LNCaP clone FGC (cell line): ENCODE data around the gene ANO6.
"Not testable (repeated sequence)": the region's sequence is repeated elsewhere in the genome, so short reads cannot be mapped to it uniquely, and the experiment has no call there.

Experiments
- DNase-seq: peaks from one replicate; pipeline ENCODE4 v3.0.0-alpha.2; 2011; ENCODE audit warnings: low read depth
- H3K4me3 ChIP-seq: 2 replicates; pipeline ENCODE4 v1.5.1; 2011; ENCODE audit warnings: mild to moderate bottlenecking, low read depth, low read length, control low read depth
- CTCF ChIP-seq: IDR thresholded peaks from 2 replicates; pipeline ENCODE4 v1.5.1; 2012; ENCODE audit warnings: mild to moderate bottlenecking; ENCODE audit not compliant: control insufficient read depth, insufficient read depth; ENCODE audit errors: extremely low read depth

Gene ANO6

GRCh38 chr12:45368841-45369489 is 153.1 kb downstream of the ANO6 start:
- TF ChIP-seq CTCF, result no peak
- H3K4me3 ChIP-seq, result no peak overlapping the region
- no peak for DNase-seq

GRCh38 chr12:45377815-45378214 is 161.9 kb downstream of the ANO6 start:
- TF ChIP-seq CTCF, result no peak
- no peak overlapping the region for H3K4me3 ChIP-seq
- no peak for DNase-seq

GRCh38 chr12:45379261-45379660 is 163.4 kb downstream of the ANO6 start:
- TF ChIP-seq CTCF, result no peak

GRCh38 chr12:45381351-45381750 is 165.5 kb downstream of the ANO6 start:
- DNase-seq, result no peak
- H3K4me3 ChIP-seq, result no peak overlapping the region
- no peak for TF ChIP-seq CTCF

More at GRCh38 chr12:45379261-45379660, 163.4 kb downstream of the ANO6 start:
- no peak overlapping the region for H3K4me3 ChIP-seq
- peak; percentile 15 for DNase-seq

- peak; percentile 77 for TF ChIP-seq CTCF
- DNase-seq, result no peak
Observed at GRCh38 chr12:45388545-45388944, 172.7 kb downstream of the ANO6 start.

GRCh38 chr12:45389426-45389825 is 173.5 kb downstream of the ANO6 start:
- H3K4me3 ChIP-seq, result no peak overlapping the region
- DNase-seq, result no peak
- TF ChIP-seq CTCF, result no peak

More at GRCh38 chr12:45388545-45388944, 172.7 kb downstream of the ANO6 start:
- no peak overlapping the region for H3K4me3 ChIP-seq

- DNase-seq, H3K4me3 ChIP-seq: not testable (repeated sequence)
Observed at GRCh38 chr12:45397499-45397898, 181.6 kb downstream of the ANO6 start.
